Left renal cortex interstitium (tissue), 4 donors: ENCODE data around the gene SLC39A11. TPM values are rescaled to one million over a fixed set of nuclear protein-coding genes. Genes with fewer than 3 reads are reported as not detected.

Experiments used
- DNase-seq, 4 donors: peaks; one replicate each; pipeline ENCODE4 v3.0.0-alpha.2; 2013; ENCODE audit warnings: low read depth in 4 of 4, low spot score in 2 of 4, missing footprints in 1 of 4
- polyA plus RNA-seq, 4 donors: library from polyadenylated mRNA; unstranded; fragments of 120-200 nt; gene quantifications; one replicate each; pipeline ENCODE4 v1.2.1, GENCODE V29; 2013; ENCODE audit not compliant: insufficient read length in 4 of 4

The SLC39A11 gene
- polyA plus RNA-seq, 4 donors = 23.6 to 28.4 (median 26.0) TPM

DNA sequence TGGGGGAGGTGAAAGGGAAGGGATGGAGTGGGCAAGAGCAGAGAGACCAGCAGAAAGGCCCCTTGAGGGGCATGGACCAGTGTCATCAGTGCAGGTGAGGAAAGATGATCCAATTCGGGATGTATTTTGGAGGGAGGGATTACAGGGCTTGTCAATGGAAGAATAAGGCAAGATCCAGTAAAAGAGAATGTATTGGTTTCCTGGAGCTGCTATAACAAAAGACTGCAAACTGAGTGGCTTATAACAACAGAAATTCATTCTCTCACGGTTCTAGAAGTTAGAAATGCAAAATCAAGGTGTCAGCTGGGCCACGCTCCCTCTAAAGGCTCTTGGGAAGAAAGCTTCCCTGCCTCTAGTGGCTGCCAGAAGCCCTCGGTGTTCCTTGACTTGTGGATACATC, 41.7 kb downstream of the SLC39A11 start:
- no peak for DNase-seq

DNA sequence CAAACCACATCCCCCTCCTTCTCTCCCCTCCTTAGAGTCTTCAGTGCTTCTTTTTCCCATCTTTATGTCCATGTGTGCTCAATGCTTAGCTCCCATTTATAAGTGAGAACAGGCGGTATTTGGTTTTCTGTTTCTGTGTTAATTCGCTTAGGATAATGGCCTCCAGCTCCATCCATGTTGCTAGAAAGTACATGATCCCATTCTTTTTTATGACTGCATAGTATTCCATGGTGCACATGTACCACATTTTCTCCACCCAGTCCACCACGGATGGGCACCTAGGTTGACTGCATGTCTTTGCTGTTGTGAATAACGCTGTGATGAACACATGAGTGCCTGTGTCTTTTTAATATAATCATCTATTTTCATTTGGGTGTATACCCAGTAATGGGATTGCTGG, 44.3 kb downstream of the SLC39A11 start:
- no peak for DNase-seq

DNA sequence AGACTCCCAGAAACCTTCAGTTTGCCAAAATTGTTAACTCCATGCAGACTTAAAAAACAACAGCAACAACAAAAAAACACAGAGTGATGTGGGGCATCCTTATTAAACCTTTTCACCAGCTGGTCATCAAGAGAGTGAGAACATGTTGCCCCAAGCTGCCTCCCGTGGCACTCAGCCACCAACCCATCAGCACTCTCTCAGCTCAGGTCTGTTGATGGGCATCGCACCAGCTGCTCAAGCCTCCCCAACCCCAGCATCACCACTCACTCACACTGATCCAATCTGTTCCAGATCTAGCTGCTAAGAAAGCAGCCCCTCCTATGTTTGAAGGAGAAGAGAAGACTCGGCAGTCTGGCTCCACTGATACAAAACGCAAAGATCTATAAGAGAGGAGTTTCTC, 46.8 kb downstream of the SLC39A11 start:
- DNase-seq = no peak

DNA sequence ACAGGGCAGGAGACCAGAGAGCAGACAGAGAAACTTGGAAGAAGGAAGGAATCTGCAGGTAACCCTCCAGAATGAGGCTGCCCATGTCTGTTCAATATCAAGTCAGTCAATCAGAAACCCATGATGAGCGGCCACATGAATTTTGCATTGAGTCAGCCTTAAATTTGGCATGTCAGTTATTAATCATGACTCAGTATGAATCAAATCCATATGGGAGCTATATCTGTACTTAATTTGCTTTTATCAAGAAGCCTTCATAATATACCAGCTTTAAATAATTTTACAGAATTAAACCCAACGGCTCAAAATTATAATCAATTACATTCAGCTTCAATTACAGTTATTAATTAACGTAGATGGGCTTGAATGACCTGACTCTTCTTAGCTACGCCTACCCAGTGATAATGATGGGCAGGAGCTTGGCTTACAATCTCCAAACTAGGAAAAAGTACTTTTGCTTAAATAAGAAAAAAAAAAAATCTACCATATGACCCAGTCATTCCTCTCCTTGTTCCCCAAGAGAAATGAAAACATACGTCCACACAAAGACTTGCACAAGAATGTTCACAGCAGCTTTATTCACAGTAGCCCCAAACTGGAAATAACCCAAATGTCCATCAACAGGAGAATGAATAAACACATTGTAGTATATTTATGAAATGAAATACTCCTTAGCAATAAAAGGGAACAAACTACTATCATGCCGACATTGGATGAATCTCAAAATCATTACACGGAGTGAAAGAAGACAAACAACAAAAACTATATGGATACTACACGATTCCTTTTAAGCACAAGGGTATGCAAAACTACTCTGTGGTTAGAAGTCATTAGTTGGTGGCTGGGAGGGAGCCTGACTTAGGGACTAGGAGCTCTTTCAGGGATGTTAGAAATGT, 48.6 kb downstream of the SLC39A11 start:
- DNase-seq = no peak

DNA sequence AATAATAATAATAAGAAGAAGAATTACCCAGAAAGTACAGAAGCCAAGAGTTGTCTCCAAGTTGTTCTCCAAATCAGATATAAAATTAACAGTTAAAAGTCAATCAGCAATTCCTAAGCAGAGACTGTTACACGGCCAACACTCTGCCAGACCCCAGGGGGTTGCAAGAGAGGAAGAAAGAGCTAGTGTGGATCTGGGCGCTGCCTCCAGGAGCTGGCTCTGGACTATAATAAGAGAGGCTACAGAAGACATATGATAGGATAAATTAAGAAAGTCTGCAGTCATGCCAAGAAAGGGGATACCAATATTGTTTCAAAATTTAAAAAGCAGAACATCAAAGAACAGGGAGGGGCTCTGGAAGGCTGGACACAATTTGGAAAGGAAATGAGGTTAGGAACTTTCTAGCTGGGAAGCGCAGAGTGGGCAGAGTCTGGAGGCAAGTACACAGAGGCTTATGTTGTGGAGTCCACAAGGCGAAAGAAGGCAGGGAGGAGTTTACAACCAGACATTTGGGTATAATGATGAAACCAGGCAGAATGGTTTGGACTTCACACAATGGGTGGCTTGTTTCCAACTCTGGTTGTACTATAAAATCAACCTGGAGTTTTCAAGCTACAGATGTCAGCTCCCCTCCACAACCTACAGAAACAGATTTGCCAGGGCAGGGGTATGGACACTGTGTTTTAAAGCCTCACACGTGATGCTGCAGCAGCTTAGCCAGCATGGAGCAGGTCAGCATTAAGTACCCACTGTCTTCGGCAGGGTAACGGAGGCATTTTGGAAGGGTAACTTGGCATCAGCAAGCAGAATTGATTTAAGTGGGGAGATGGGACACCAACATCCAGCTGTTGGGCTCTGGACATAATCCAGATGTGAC, 49.4 kb downstream of the SLC39A11 start:
- DNase-seq = no peak

DNA sequence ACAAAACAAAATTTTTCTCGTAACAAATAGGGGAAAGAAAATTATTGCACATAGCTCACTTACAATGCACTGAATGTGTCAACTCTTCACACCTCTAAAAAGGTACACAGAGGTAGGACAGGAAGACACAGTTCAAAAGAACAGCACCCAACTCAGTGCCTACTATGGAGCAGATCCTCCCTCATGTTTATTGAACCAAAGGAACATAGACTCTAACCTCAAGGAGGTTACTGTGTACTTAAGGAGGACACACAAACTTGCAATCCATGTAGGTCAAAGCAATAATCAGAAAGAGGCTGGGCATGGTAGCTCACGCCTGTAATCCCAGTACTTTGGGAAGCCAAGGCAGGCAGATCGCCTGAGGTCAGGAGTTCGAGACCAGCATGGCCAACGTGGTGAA, 50.3 kb downstream of the SLC39A11 start:
- no peak for DNase-seq

DNA sequence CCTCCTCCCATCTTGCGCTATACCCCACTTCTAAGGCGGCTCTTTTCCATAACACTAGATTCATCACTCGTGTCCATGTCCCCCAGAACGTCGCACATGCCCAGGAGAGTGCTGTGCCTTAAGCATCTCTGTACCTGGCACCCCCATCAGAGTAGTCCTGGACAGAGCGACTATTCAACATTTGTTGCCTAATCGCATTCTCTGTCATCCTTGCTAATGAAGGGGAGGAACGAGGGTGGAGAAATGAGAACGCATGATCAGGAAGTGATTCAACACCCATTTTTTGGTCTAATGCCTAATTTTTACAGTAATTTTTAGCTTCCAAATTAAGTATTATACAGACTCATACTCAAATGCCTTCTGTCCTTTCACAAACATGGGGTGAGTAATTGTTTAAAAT, 53.2 kb downstream of the SLC39A11 start:
- no peak for DNase-seq

DNA sequence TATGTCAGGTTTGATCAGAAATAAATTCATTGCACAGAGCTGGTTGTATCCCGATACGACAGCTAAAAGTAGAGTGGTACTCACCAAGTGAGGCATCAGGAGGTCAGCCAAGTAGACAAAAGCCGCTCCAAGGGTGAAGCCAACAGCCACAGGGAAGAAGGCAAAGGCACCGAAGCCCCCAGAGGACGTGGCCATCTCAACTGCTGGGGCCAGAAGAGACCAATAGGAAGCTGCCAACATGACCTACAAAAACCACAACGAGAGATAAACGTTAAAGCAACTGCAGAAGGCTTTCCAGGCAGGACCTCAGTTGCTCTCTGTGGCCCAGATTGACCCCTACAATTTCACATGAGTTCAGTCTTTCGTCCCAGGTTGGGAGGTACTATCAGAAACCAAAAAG, 61.0 kb downstream of the SLC39A11 start:
- DNase-seq = no peak

DNA sequence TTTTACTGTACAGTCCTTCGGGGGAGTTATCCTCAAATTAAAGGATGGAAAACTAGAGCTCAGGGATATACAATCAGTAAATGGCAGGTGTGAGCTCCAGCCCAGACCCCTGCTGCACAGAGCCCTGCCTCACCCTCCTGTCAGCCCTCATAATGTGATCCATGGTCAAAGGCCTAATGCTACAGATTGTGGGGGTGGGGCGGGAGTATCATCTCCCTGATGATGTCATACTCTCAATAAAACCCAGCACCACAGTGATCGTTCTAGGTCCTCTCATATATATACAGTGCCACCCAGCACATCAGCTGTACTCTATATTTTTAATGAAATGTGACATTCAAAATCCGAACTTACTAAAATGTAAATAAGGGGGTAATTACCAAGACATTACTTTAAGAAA, 61.5 kb downstream of the SLC39A11 start:
- DNase-seq = no peak

DNA sequence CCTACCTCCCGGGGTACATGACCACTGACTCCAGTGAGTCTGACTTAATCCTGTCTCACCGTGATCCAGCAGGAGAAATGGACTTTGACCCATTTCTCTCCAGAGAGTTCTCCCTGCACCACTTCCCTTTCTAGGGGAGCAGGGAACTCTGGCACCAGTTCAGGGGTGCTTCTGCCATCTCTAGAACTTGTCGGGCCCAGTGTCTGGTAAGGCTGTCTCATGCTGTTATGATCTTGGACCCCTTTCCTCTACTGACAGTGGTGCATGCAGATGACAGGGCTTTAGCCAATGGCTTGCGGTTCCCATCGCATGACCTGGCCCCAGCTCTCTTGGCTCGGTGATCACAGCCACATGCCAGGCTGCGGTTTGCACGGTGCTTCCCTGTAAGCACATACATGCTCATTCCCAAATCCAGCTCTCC, 62.0 kb downstream of the SLC39A11 start:
- DNase-seq = no peak

DNA sequence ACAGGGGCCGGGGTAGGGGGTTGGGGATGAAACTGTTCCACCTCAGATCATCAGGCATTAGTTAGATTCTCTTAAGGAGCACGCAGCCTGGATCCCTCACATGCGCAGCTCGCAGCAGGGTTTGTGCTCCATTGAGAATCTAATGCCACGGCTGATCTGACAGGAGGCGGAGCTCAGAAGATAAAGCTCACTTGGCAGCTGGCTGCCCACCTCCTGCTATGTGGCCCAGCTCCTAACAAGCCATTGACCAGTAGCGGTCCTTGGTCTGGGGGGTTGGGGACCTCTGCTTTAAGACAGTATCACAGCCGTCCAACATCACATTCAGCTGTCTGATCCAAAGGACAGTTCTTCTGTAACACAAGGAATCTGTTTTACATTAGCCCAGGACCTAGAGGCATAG, 62.5 kb downstream of the SLC39A11 start:
- no peak for DNase-seq

DNA sequence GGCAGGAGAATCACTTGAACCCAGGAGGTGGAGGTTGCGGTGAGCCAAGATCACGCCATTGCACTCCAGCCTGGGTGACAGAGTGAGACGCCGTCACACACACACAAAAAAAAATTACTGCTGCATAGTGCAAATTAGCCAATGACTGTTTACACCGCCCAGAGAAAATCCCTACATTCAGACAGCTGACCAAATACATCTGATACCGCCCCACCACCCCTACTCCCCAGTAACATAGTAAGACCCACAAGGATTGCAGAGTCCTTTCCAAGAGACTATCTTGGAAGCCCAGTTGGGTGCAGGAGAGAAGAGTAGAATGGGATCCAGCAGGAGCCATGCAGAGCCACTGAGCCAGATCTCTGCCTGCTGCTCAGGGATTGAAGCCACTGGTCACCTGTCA, 63.5 kb downstream of the SLC39A11 start:
- DNase-seq = no peak

DNA sequence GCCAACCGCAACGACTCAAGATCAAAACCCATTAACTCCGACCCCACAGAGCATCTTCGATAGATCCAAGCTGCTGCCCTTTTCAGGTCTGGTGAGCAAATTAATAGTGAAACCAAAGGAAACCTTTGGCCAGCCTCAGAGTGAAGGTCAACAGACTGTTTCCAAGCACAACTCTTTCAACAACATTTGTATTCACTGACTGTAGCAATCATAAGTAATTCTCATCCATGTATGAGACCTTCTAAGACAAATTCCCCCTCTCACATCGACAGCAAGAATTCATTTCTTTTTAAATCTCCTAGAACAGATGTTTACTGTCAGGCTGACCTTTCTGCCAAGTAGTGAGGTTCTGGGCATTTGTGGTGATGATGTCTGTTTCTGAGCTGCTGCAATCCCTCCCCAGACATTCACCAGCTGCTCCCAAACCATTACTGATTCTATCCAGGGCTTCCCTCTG, 64.2 kb downstream of the SLC39A11 start:
- DNase-seq = no peak

DNA sequence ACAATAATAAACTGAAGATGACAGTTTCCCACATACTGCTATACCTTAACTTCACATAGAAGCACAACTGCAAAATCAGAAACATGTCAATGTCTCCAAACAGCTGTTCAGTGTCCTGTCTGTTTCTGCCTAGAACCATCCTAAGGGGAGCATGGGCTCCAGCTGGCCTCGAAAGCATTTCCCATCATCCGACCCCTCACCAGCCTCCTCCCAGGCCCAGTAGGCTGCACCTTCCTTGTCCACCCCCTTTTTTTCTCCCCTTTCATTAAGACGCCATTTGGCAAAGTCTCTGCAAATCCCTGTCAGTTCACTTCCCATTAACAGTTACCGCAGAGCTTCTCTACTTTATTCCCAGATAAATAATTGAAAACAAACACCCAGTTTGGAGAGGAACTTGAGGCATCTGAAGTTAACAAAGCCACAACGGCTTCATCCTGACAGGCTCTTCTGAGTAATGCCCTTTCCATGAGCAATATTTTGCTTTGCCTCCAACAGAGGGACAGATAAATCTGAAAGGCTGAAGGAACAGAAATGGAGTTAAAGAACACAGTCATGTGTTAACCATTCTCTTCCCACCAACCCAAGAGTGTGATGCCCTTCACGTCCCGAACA, 65.3 kb downstream of the SLC39A11 start:
- DNase-seq = no peak

DNA sequence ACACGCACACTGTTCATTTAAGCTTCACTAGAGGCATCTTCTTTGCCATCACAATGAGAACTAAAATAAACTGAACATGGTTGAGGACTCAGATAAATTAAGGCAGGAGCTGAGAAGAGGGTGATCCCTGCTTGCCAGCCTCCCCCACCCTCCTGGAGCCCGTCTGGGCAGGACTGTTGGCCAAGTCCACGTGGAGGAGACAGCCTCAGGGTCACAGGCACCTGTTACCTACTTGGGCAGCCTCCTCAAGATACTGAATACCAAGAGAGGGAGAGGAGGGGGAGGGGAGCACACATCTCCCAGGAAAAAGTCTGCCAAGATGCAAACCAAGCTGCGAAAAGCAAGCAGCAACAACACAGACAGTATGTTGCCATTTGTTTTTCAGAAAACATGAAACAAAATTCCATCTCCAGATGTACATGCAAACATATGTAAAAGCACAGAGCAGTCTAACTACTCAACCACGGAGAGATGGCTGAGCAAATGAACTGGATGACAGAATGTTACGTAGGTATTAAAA, 67.4 kb downstream of the SLC39A11 start:
- no peak for DNase-seq

DNA sequence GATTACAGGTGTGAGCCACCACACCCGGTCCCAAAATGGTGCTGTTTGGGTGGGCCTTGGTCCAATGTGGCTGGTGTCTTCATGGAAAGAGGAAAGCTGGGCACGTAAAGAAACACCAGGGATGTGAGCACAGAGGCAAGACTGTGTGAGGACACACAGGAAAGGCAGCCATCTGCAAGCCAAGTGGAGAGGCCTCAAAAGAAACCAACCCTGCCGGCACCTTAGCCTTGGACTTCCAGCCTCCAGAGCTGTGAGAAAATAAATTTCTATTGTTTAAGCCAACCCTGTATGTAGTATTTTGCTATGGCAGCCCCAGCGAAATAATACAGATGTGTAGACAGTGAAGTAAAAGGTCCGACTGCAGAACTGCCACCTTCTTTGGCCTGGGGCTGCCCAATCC, 68.7 kb downstream of the SLC39A11 start:
- no peak for DNase-seq

DNA sequence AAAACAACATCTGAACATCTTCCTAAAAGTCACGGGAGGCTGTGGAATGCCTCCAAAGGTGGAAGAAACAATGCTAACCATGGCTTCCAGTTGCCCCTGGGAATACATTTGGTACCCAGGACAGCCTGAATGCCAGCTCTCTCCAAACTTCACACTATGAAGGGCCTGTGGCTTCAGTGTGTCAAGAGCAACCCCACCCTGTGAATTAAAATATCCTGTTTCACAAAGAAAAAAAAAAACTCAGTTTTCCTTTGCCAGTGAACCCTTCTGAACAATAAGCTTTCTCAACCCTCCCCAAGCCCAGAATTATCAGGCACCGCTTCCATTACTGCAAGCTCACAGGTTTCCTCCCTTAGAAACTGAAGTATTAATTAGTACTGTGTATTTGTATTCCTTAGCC, 69.8 kb downstream of the SLC39A11 start:
- DNase-seq = no peak

DNA sequence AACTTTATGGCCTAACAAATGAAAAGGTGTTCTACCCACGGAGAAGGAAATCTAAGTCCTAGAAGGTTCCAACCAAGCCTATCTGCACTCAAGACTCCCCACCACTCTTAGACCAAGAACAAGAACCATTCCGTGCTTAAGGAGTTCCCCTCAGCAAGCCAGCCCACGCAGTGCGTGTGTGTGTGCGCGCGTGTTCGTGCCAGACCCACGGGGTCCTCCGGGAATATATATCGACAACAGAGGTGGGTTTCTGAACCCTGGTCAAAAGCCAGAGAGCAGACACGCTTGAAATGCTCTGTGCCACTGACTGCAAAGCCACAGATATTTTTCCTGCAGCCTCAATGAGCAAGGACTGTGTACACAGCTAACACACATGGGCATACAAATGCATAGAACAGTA, 70.7 kb downstream of the SLC39A11 start:
- no peak for DNase-seq

DNA sequence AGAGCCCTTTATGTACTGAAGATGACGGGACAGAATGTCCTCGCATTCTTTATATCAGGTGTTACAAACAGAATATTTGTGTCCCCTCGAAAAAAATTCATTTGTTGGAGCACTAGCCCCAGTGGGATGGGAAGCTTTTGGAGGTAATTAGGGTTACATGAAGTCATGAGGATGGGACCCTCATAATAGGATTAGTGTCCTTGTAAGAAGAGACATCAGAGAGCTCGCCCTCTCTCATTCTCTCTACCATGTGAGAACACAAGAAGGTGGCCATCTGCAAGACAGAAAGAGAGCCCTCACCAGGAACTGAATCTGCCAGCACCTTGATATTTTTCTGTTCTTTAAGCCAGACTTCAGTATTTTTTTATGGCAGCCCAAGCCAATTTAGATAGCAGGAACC, 72.4 kb downstream of the SLC39A11 start:
- DNase-seq = no peak

DNA sequence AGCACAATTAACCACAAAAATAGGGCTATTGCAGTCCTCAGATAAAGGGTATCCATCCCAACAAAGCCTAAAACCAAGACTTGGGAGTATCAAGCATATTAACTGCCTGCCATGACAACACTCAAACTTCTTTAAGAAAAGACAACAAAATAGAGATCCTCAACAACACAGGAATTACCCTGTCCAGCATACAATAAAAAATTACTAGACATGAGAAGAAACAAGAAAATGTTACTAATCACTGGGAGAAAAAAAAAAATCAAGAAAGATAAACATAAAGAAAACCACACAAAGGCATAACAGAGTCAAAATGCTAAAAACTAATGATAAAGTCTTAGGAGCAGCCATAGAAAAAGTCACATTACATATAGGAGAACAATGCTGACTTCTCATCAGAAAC, 73.9 kb downstream of the SLC39A11 start:
- no peak for DNase-seq

DNA sequence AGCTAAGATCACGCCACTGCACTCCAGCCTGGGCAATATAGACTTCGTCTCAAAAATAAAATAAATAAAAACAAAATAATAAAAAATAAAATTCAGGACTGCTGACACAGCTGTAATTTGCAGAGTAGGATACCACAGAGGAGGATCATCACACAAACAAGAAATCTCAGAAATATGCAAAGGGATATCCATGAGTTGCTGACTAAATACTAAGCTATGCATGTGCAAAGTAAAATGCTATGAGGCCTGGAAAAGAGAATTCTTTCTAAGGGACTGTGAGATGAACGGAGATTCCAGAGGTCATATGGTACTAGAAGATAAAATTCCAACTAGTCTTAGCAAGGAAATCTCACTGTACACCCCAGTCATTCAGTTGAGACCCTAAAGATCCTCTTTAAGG, 74.8 kb downstream of the SLC39A11 start:
- no peak for DNase-seq
